HepG2 (cell line): ENCODE results near the gene PRDX5. TPM values are rescaled to one million over a fixed set of nuclear protein-coding genes. Genes with fewer than 3 reads are reported as not detected.

Source experiments
- CEBPG ChIP-seq: IDR thresholded peaks from 2 replicates; pipeline ENCODE4 v1.6.1; 2016
- FOXK1 ChIP-seq: sonication (generic); formaldehyde crosslinking; IDR thresholded peaks from 2 replicates; pipeline ENCODE4 v1.4.0; 2020; ENCODE audit warnings: low read depth, missing genetic modification reagents, borderline replicate concordance
- HMG20A ChIP-seq: IDR thresholded peaks from 2 replicates; pipeline ENCODE4 v1.6.1; 2016; ENCODE audit warnings: borderline replicate concordance
- HMG20B ChIP-seq: conservative IDR thresholded peaks from 2 replicates; pipeline ENCODE4 v1.6.1; 2016; ENCODE audit warnings: missing genetic modification reagents, missing compliant biosample characterization
- HNRNPLL ChIP-seq: fragments of 200-400 bp; formaldehyde crosslinking; IDR thresholded peaks from 2 replicates; pipeline ENCODE4 v1.6.1; 2017; ENCODE audit warnings: mild to moderate bottlenecking, low read depth, low read length; ENCODE audit not compliant: poor library complexity, severe bottlenecking
- MZF1 ChIP-seq: sonication (generic); formaldehyde crosslinking; IDR thresholded peaks from 2 replicates; pipeline ENCODE4 v1.8.1; 2023; ENCODE audit warnings: mild to moderate bottlenecking, missing genetic modification reagents, borderline replicate concordance
- NFE2L1 ChIP-seq: sonication (generic); formaldehyde crosslinking; IDR thresholded peaks from 2 replicates; pipeline ENCODE4 v1.4.0; 2020; ENCODE audit warnings: missing genetic modification reagents, mild to moderate bottlenecking, borderline replicate concordance
- NONO ChIP-seq, 2 experiments: fragments of 450-650 bp in 1 of 2; sonication (generic) in 1 of 2; formaldehyde crosslinking in 1 of 2; IDR thresholded peaks in 1 of 2; conservative IDR thresholded peaks in 1 of 2; 2 replicates each; pipeline versions ENCODE4 v1.6.1 to v1.8.0; 2017 to 2022; ENCODE audit warnings: mild to moderate bottlenecking in 1 of 2, missing genetic modification reagents in 1 of 2, moderate library complexity in 1 of 2
- PAF1 ChIP-seq: IDR thresholded peaks from 2 replicates; pipeline ENCODE4 v1.6.1; 2016; ENCODE audit warnings: missing genetic modification reagents, missing compliant biosample characterization
- POLR2AphosphoS2 ChIP-seq: IDR thresholded peaks from 2 replicates; pipeline ENCODE4 v1.6.1; 2011; ENCODE audit warnings: low read depth, low read length, improper control_type of control experiment
- RBFOX2 ChIP-seq: fragments of 200-400 bp; formaldehyde crosslinking; IDR thresholded peaks from 2 replicates; pipeline ENCODE4 v1.6.1; 2017; ENCODE audit warnings: low read depth, mild to moderate bottlenecking, low read length
- TCF7 ChIP-seq: sonication (generic); IDR thresholded peaks from 2 replicates; pipeline ENCODE4 v1.6.1; 2016; ENCODE audit warnings: antibody characterized with exemption, low read depth
- ZFP36 ChIP-seq: fragments of 150-350 bp; IDR thresholded peaks from 2 replicates; pipeline ENCODE4 v1.6.1; 2018; ENCODE audit warnings: borderline replicate concordance, low read length, low read depth; ENCODE audit not compliant: partially characterized antibody
- ZFP37 ChIP-seq: sonication (generic); formaldehyde crosslinking; IDR thresholded peaks from 2 replicates; pipeline ENCODE4 v1.4.0; 2020; ENCODE audit warnings: missing genetic modification reagents, borderline replicate concordance
- ZKSCAN1 ChIP-seq: fragments of 150-350 bp; IDR thresholded peaks from 2 replicates; pipeline ENCODE4 v1.6.1; 2014; ENCODE audit warnings: low read length
- ZMYM2 ChIP-seq: sonication (generic); formaldehyde crosslinking; IDR thresholded peaks from 2 replicates; pipeline ENCODE4 v1.8.0; 2022; ENCODE audit warnings: mild to moderate bottlenecking, missing genetic modification reagents
- ZNF205 ChIP-seq: IDR thresholded peaks from 2 replicates; pipeline ENCODE4 v1.6.1; 2018; ENCODE audit warnings: missing biosample characterization, missing genetic modification reagents
- ZNF546 ChIP-seq: sonication (generic); formaldehyde crosslinking; conservative IDR thresholded peaks from 2 replicates; pipeline ENCODE4 v1.8.1; 2023; ENCODE audit warnings: mild to moderate bottlenecking, missing genetic modification reagents
- ZNF766 ChIP-seq: sonication (generic); formaldehyde crosslinking; IDR thresholded peaks from 2 replicates; pipeline ENCODE4 v1.5.0; 2020; ENCODE audit warnings: missing genetic modification reagents, borderline replicate concordance
- ZNF770 ChIP-seq: sonication (generic); formaldehyde crosslinking; IDR thresholded peaks from 2 replicates; pipeline ENCODE4 v1.5.0; 2020; ENCODE audit warnings: mild to moderate bottlenecking, missing genetic modification reagents
- ZNF792 ChIP-seq: IDR thresholded peaks from 2 replicates; pipeline ENCODE4 v1.6.1; 2016
- polyA plus RNA-seq, 8 experiments: library from polyadenylated mRNA; depleted of rRNA in 3 of 8; stranded (reverse) in 7 of 8; unstranded in 1 of 8; fragments of >200 nt; fragmentation: Illumina TruSeq in 4 of 8; extraction: Trizol in 4 of 8; gene quantifications; 2 replicates each; pipeline versions ENCODE4 v1.2.1 to v1.2.3, GENCODE V29; 2011 to 2016; ENCODE audit warnings: low read depth in 4 of 8, missing spikeins in 1 of 8, mixed read lengths in 1 of 8; ENCODE audit not compliant: insufficient read depth in 1 of 8
- total RNA-seq, 5 experiments: library from RNA; depleted of rRNA; stranded (reverse); fragments of >200 nt; fragmentation: Illumina TruSeq; extraction: Trizol; gene quantifications; 2 replicates each; pipeline ENCODE4 v1.2.3, GENCODE V29; 2016; ENCODE audit warnings: low read depth in 1 of 5
- TF ChIP-seq, protein P1 (sequence below): sonication (generic); formaldehyde crosslinking; IDR thresholded peaks from 2 replicates; pipeline ENCODE4 v1.4.0; 2020; ENCODE audit warnings: missing genetic modification reagents
- TF ChIP-seq, protein P2 (sequence below): sonication (generic); formaldehyde crosslinking; IDR thresholded peaks from 2 replicates; pipeline ENCODE4 v1.4.0; 2020; ENCODE audit warnings: missing genetic modification reagents

Gene PRDX5
- total and polyA plus RNA-seq, 2 of the 13 experiments (the other 11 are each of a cell fraction or from before 2014, with no cell fraction given): 215 to 311 TPM

- TF ChIP-seq NFE2L1 (no peak), PAF1 (CRISPR knock-in tag) (no peak), ZFP37 (CRISPR knock-in tag) (no peak), ZNF546 (0 out of 2 replicates have a peak, but pooled peaks have one; percentile 44), ZNF766 (CRISPR knock-in tag) (no peak), TCF7 (no peak), ZNF770 (CRISPR knock-in tag) (0 out of 2 replicates have a peak, but pooled peaks have one; percentile 40), ZNF205 (CRISPR knock-in tag) (no peak), FOXK1 (CRISPR knock-in tag) (no peak), ZNF792 (CRISPR knock-in tag) (no peak), ZFP36 (no peak), MZF1 (CRISPR knock-in tag) (no peak), CEBPG (CRISPR knock-in tag) (peak; percentile 78), RBFOX2 (peak; percentile 86), ZMYM2 (CRISPR knock-in tag) (no peak), HMG20B (CRISPR knock-in tag) (no peak), HNRNPLL (peak; percentile 88), POLR2AphosphoS2 (no peak), HMG20A (CRISPR knock-in tag) (no peak), NONO (IDR thresholded peaks at IDR 0.05) (no peak), NONO (CRISPR knock-in tag; conservative IDR thresholded peaks at IDR 0.05) (peak; percentile 15; the same call in 1 of the 2 replicates), ZKSCAN1 (no peak)
- TF ChIP-seq, protein P1, sequence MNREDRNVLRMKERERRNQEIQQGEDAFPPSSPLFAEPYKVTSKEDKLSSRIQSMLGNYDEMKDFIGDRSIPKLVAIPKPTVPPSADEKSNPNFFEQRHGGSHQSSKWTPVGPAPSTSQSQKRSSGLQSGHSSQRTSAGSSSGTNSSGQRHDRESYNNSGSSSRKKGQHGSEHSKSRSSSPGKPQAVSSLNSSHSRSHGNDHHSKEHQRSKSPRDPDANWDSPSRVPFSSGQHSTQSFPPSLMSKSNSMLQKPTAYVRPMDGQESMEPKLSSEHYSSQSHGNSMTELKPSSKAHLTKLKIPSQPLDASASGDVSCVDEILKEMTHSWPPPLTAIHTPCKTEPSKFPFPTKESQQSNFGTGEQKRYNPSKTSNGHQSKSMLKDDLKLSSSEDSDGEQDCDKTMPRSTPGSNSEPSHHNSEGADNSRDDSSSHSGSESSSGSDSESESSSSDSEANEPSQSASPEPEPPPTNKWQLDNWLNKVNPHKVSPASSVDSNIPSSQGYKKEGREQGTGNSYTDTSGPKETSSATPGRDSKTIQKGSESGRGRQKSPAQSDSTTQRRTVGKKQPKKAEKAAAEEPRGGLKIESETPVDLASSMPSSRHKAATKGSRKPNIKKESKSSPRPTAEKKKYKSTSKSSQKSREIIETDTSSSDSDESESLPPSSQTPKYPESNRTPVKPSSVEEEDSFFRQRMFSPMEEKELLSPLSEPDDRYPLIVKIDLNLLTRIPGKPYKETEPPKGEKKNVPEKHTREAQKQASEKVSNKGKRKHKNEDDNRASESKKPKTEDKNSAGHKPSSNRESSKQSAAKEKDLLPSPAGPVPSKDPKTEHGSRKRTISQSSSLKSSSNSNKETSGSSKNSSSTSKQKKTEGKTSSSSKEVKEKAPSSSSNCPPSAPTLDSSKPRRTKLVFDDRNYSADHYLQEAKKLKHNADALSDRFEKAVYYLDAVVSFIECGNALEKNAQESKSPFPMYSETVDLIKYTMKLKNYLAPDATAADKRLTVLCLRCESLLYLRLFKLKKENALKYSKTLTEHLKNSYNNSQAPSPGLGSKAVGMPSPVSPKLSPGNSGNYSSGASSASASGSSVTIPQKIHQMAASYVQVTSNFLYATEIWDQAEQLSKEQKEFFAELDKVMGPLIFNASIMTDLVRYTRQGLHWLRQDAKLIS (CRISPR knock-in tag): no peak
- TF ChIP-seq, protein P2, sequence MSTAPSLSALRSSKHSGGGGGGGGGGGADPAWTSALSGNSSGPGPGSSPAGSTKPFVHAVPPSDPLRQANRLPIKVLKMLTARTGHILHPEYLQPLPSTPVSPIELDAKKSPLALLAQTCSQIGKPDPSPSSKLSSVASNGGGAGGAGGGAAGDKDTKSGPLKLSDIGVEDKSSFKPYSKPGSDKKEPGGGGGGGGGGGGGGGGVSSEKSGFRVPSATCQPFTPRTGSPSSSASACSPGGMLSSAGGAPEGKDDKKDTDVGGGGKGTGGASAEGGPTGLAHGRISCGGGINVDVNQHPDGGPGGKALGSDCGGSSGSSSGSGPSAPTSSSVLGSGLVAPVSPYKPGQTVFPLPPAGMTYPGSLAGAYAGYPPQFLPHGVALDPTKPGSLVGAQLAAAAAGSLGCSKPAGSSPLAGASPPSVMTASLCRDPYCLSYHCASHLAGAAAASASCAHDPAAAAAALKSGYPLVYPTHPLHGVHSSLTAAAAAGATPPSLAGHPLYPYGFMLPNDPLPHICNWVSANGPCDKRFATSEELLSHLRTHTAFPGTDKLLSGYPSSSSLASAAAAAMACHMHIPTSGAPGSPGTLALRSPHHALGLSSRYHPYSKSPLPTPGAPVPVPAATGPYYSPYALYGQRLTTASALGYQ (CRISPR knock-in tag): 0 out of 2 replicates have a peak, but pooled peaks have one; percentile 43
These were observed at the start of gene PRDX5 (continued) for GRCh38 chr11:64317961-64318765.
